ENCODE results near the gene CCDC88A. TPM values are rescaled to one million over a fixed set of nuclear protein-coding genes. Genes with fewer than 3 reads are reported as not detected.

The CCDC88A gene
- total and polyA plus RNA-seq, 4 donors = 4.0 to 31.0 (median 15.5) TPM

- TF ChIP-seq FOXA1 (IDR thresholded peaks at IDR 0.05) (no peak), JUND (IDR thresholded peaks at IDR 0.05) (no peak), NR2F2 (IDR thresholded peaks at IDR 0.05) (no peak), GABPA (IDR thresholded peaks at IDR 0.05 in 1 of 2, conservative IDR thresholded peaks at IDR 0.05 in 1 of 2) (no peak)
Measured at GRCh38 chr2:55460562-55460961, 40.9 kb upstream of the CCDC88A start (continued).

GRCh38 chr2:55459714-55460274, 40.1 kb upstream of the CCDC88A start:
- H3K9me3 ChIP-seq (ENCODE audit: control insufficient read depth in 4 of 4, low read length in 3 of 4) = no peaks in the 10 kb centered on the region
- H3K36me3 ChIP-seq (ENCODE audit: control insufficient read depth in 4 of 4, insufficient read depth in 3 of 4, low read depth in 1 of 4, low read length in 3 of 4) = no peaks in the 10 kb centered on the region
- TF ChIP-seq SP1 (IDR thresholded peaks at IDR 0.05) = no peak
- no peak for TF ChIP-seq GABPA (IDR thresholded peaks at IDR 0.05 in 1 of 2, conservative IDR thresholded peaks at IDR 0.05 in 1 of 2)
- TF ChIP-seq RXRA (IDR thresholded peaks at IDR 0.05) = no peak
- no peak for TF ChIP-seq YY1 (IDR thresholded peaks at IDR 0.05)
- no peak for TF ChIP-seq FOXA2 (IDR thresholded peaks at IDR 0.05)
- TF ChIP-seq HNF4G (IDR thresholded peaks at IDR 0.05) = no peak
- no peak for TF ChIP-seq HNF4A (conservative IDR thresholded peaks at IDR 0.05)
- no peak for TF ChIP-seq REST (IDR thresholded peaks at IDR 0.05)
- TF ChIP-seq NR2F2 (IDR thresholded peaks at IDR 0.05) = no peak
- no peak for TF ChIP-seq CTCF (IDR thresholded peaks at IDR 0.05; ENCODE audit: low read depth, low read length, missing input control)
- no peak for TF ChIP-seq RAD21 (IDR thresholded peaks at IDR 0.05)
- no peak for TF ChIP-seq EGR1 (IDR thresholded peaks at IDR 0.05; ENCODE audit: low read depth in 2 of 2)
- no peak for TF ChIP-seq MAX (IDR thresholded peaks at IDR 0.05)
- TF ChIP-seq TAF1 (conservative IDR thresholded peaks at IDR 0.05) = no peak
- TF ChIP-seq ZBTB33 (IDR thresholded peaks at IDR 0.05) = no peak
- TF ChIP-seq FOXA1 (IDR thresholded peaks at IDR 0.05) = no peak
- no peak for TF ChIP-seq JUND (IDR thresholded peaks at IDR 0.05)
- no peak for TF ChIP-seq ATF3 (IDR thresholded peaks at IDR 0.05)
- no peak overlapping the region for H3K9ac ChIP-seq (ENCODE audit: low read depth in 1 of 2, low read length in 2 of 2)
- H3K4me3 ChIP-seq (ENCODE audit: low read depth in 1 of 3, low read length in 3 of 3) = no peak overlapping the region
- no peaks in the 10 kb centered on the region for H3K27me3 ChIP-seq (ENCODE audit: control insufficient read depth in 4 of 4, insufficient read depth in 4 of 4, low read length in 3 of 4)
- DNase-seq (ENCODE audit: low spot score) = no peak
- no peak overlapping the region for H3K27ac ChIP-seq (ENCODE audit: low read depth in 1 of 2, low read length in 2 of 2)
- WGBS = 90% methylated on average over 11 of the region's 11 CpGs
- H3K4me1 ChIP-seq (ENCODE audit: control insufficient read depth in 4 of 4, insufficient read depth in 4 of 4, low read length in 3 of 4) = no peaks in the 10 kb centered on the region
